GM12878 (cell line): ENCODE measurements around the gene DHX16. TPM values are rescaled to one million over a fixed set of nuclear protein-coding genes. Genes with fewer than 3 reads are reported as not detected.

ENCODE experiments used
- ATAC-seq: fragments of 200-7000 bp; cut with Tn5 transposase; 3 replicates; pipeline ENCODE4 v1.9.1; 2020; ENCODE audit warnings: mild to moderate bottlenecking, moderate library complexity
- BruUV-seq: library from RNA; stranded (reverse); fragments of 400-500 nt; replicated peaks from 2 replicates; lab custom pipeline; 2021; lab: Mats Ljungman, UMichigan
- CTCF ChIA-PET: fragments of 300-600 bp; sonication (Branson Sonifier 250); formaldehyde crosslinking; extraction: SDS; loops from one replicate; lab custom pipeline; 2021; ENCODE audit warnings: inconsistent platforms; lab: Yijun Ruan, JAX
- POLR2A ChIA-PET: fragments of 350-600 bp; formaldehyde crosslinking; extraction: SDS; loops from one replicate; lab custom pipeline; 2021; ENCODE audit warnings: inconsistent platforms; lab: Charles Lee
- RAD21 ChIA-PET: fragments of 300-600 bp; sonication (Branson Sonifier 250); formaldehyde crosslinking; loops from one replicate; lab custom pipeline; 2023; ENCODE audit warnings: antibody characterized with exemption; ENCODE audit not compliant: unreplicated experiment; lab: Charles Lee
- SMC1A ChIA-PET: fragments of 300-600 bp; sonication (Branson Sonifier 250); formaldehyde crosslinking; loops from one replicate; lab custom pipeline; 2023; ENCODE audit not compliant: unreplicated experiment, uncharacterized antibody; lab: Charles Lee
- DNase-seq: peaks from one replicate; pipeline ENCODE4 v3.0.0-alpha.2; 2011; ENCODE audit warnings: low read depth, low spot score
- FAIRE-seq: peaks from 3 replicates; lab custom pipeline; 2011; peaks lifted over from hg19 to GRCh38; lab: Jason Lieb, UNC
- H2AFZ ChIP-seq: 2 replicates; pipeline ENCODE4 v1.6.0; 2011; ENCODE audit warnings: low read depth, low read length, control low read depth; ENCODE audit not compliant: control insufficient read depth
- H3K27ac ChIP-seq: 2 replicates; pipeline ENCODE4 v1.5.1; 2011; ENCODE audit warnings: control low read depth; ENCODE audit not compliant: control insufficient read depth, insufficient read depth
- H3K27me3 ChIP-seq, 2 experiments: replicated peaks in 1 of 2; 2 replicates each; pipeline versions ENCODE4 v1.6.0 to v1.6.1; 2011; ENCODE audit warnings: low read length in 1 of 2; ENCODE audit not compliant: control insufficient read depth in 2 of 2, insufficient read depth in 2 of 2
- H3K36me3 ChIP-seq, 2 experiments: 2 replicates each; pipeline ENCODE4 v1.5.1; 2011; ENCODE audit warnings: low read length in 1 of 2; ENCODE audit not compliant: control insufficient read depth in 2 of 2, insufficient read depth in 2 of 2
- H3K4me1 ChIP-seq: 2 replicates; pipeline ENCODE4 v1.6.1; 2011; ENCODE audit warnings: mild to moderate bottlenecking, low read length, moderate library complexity, mixed read lengths; ENCODE audit not compliant: control insufficient read depth, insufficient read depth
- H3K4me2 ChIP-seq: 2 replicates; pipeline ENCODE4 v1.6.0; 2011; ENCODE audit warnings: control low read depth; ENCODE audit not compliant: control insufficient read depth, insufficient read depth
- H3K4me3 ChIP-seq: fragments of 200-600 bp; sonication (generic); 2 replicates; pipeline ENCODE4 v1.5.1; 2016
- H3K79me2 ChIP-seq: 2 replicates; pipeline ENCODE4 v1.6.0; 2011; ENCODE audit warnings: low read length; ENCODE audit not compliant: control insufficient read depth, insufficient read depth
- H3K9ac ChIP-seq: 2 replicates; pipeline ENCODE4 v1.8.0; 2011; ENCODE audit warnings: low read length, control low read depth, mixed read lengths; ENCODE audit not compliant: control insufficient read depth, insufficient read depth
- H3K9me3 ChIP-seq: replicated peaks from 3 replicates; pipeline ENCODE4 v1.5.1; 2011; ENCODE audit warnings: mild to moderate bottlenecking, low read length; ENCODE audit not compliant: control insufficient read depth, insufficient read depth
- H4K20me1 ChIP-seq: 2 replicates; pipeline ENCODE4 v1.6.0; 2011; ENCODE audit not compliant: control insufficient read depth, insufficient read depth
- BCL11A ChIP-seq: IDR thresholded peaks from 2 replicates; pipeline ENCODE4 v1.6.1; 2011; ENCODE audit warnings: low read depth, low read length
- CREM ChIP-seq: IDR thresholded peaks from 2 replicates; pipeline ENCODE4 v1.6.1; 2014; ENCODE audit warnings: antibody characterized with exemption, low read depth
- IRF4 ChIP-seq: IDR thresholded peaks from 2 replicates; pipeline ENCODE4 v1.6.1; 2011; ENCODE audit warnings: low read depth, low read length
- NFYB ChIP-seq: IDR thresholded peaks from 2 replicates; pipeline ENCODE4 v1.6.1; 2011; ENCODE audit warnings: low read depth, mild to moderate bottlenecking, low read length, improper control_type of control experiment, moderate library complexity; ENCODE audit not compliant: insufficient read depth
- NR2F1 ChIP-seq: fragments of 450-650 bp; conservative IDR thresholded peaks from 2 replicates; pipeline ENCODE4 v1.6.1; 2017; ENCODE audit warnings: mild to moderate bottlenecking
- NRF1 ChIP-seq: conservative IDR thresholded peaks from 2 replicates; pipeline ENCODE4 v1.6.1; 2011; ENCODE audit warnings: mild to moderate bottlenecking, low read depth, low read length, improper control_type of control experiment
- RUNX3 ChIP-seq: IDR thresholded peaks from 2 replicates; pipeline ENCODE4 v1.6.1; 2012; ENCODE audit warnings: low read length, inconsistent platforms
- SUPT20H ChIP-seq: IDR thresholded peaks from 2 replicates; pipeline ENCODE4 v1.6.1; 2011; ENCODE audit warnings: low read depth, mild to moderate bottlenecking, low read length, moderate library complexity, borderline replicate concordance; ENCODE audit not compliant: control insufficient read depth
- ZNF24 ChIP-seq: fragments of 450-650 bp; IDR thresholded peaks from 2 replicates; pipeline ENCODE4 v1.6.1; 2017; ENCODE audit warnings: antibody characterized with exemption, mild to moderate bottlenecking
- WGBS: methylation state at CpG from one replicate; pipeline ENCODE4 v1.1.6; 2016; ENCODE audit warnings: low lambda C conversion rate; ENCODE audit not compliant: insufficient replicate concordance, insufficient coverage; ENCODE audit errors: missing lambda C conversion rate; 5-methylcytosine and 5-hydroxymethylcytosine counted together
- in situ Hi-C: fragments of 300-500 bp; cut with MboI; formaldehyde crosslinking; loops from 9 replicates; pipeline ENCODE4 v1.14.3; 2018; ENCODE audit warnings: mixed read lengths
- intact Hi-C: fragments of 100-400 bp; cut with micrococcal nuclease; formaldehyde crosslinking; loops from one replicate; pipeline ENCODE4 v1.14.2; 2022; ENCODE audit not compliant: unreplicated experiment
- polyA plus RNA-seq, 11 experiments: library from polyadenylated mRNA; depleted of rRNA in 4 of 11; unstranded in 6 of 11; stranded (reverse) in 5 of 11; fragments of >200 nt; fragmentation: Nextera tagmentation in 4 of 11; fragmentation: Illumina TruSeq in 1 of 11; extraction: Ambion mirVana in 4 of 11; extraction: Trizol in 1 of 11; gene quantifications; 1 replicate in 1 of 11; 2 replicates in 10 of 11; pipeline versions ENCODE4 v1.2.1 to v1.2.3, GENCODE V29; 2011 to 2016; ENCODE audit warnings: inconsistent platforms in 2 of 11, missing spikeins in 2 of 11, low read depth in 1 of 11
- total RNA-seq, 4 experiments: library from RNA; depleted of rRNA in 3 of 4; stranded (reverse); fragments of >200 nt in 3 of 4; fragmentation: Illumina TruSeq in 1 of 4; extraction: Trizol in 1 of 4; gene quantifications; 2 replicates each; pipeline versions ENCODE4 v1.2.1 to v1.2.3, GENCODE V29; 2013 to 2021
- TF ChIP-seq, protein P1 (sequence below): fragments of 450-650 bp; IDR thresholded peaks from 2 replicates; pipeline ENCODE4 v1.6.1; 2017; ENCODE audit warnings: borderline replicate concordance
- TF ChIP-seq, protein P2 (sequence below): fragments of 450-650 bp; IDR thresholded peaks from 2 replicates; pipeline ENCODE4 v1.6.1; 2017; ENCODE audit warnings: mild to moderate bottlenecking, moderate library complexity
- TF ChIP-seq, protein P3 (sequence below): IDR thresholded peaks from 2 replicates; pipeline ENCODE4 v1.6.1; 2012; ENCODE audit warnings: low read length, inconsistent platforms
- TF ChIP-seq, protein P4 (sequence below): fragments of 450-650 bp; IDR thresholded peaks from 2 replicates; pipeline ENCODE4 v1.6.1; 2017; ENCODE audit warnings: mild to moderate bottlenecking, moderate library complexity

Gene DHX16
- total and polyA plus RNA-seq, 10 of the 15 experiments (the other 5 are each of a cell fraction or from before 2014, with no cell fraction given), result 10.1 to 41.4 (median 38.3) TPM

DNA sequence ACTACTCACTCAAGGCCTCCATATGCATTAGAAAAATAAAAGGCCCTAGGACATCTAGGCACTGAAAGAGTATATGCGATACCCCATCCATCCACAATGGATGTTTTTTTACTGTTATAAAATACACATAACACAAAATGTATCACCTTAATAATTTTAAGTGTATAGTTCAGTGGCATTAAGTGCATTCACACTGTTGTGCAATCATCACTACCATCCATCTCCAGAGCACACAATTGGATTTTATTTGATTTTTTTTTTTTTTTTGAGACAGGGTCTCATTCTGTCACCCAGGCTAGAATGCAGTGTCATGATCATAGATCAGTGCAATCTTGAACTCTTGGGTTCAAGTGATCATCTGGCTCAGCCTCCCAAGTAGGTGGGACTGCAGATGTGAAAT is 41.5 kb upstream of the DHX16 start:
- H3K27ac ChIP-seq, result no peak overlapping the region
- peaks cover 26% of the 10 kb centered on the region for H3K4me1 ChIP-seq
- H4K20me1 ChIP-seq, result no peaks in the 10 kb centered on the region
- H3K9me3 ChIP-seq, result no peaks in the 10 kb centered on the region
- H3K79me2 ChIP-seq, result peaks cover 29% of the 10 kb centered on the region
- in situ Hi-C loops, result no loop called here
- BruUV-seq, result no TSS peak
- POLR2A ChIA-PET, result interaction anchor here (0.6 to 11.6 kb wide), 3 partner anchors 24 to 62 kb away, joined by 3 to 200 read pairs (median 167); partner anchors contain the start of gene NRM
- peaks cover 6 to 7% of the 10 kb centered on the region in 2 experiments; a peak in 3 of 4 replicates for H3K36me3 ChIP-seq
- no peak overlapping the region for H3K9ac ChIP-seq
- no peak overlapping the region for H3K4me2 ChIP-seq
- DNase-seq (no peak), ATAC-seq (no peak), FAIRE-seq (no peak)
- WGBS, result 90% methylated on average over 1 of the region's 1 CpG
- CTCF ChIA-PET, result interaction anchor here (22.7 kb wide), 1 partner anchor 33 kb away, joined by 487 read pairs; no protein-coding TSS in a partner anchor
- no peaks in the 10 kb centered on the region for H3K27me3 ChIP-seq
- RAD21 ChIA-PET, result interaction anchor here (8.8 kb wide), 1 partner anchor 24 kb away, joined by 114 read pairs; the partner anchor contains the start of gene NRM
- no peak overlapping the region for H3K4me3 ChIP-seq
- no peak overlapping the region for H2AFZ ChIP-seq
- SMC1A ChIA-PET, result interaction anchor here (1.0 to 6.8 kb wide), 3 partner anchors 13 to 32 kb away, joined by 3 to 73 read pairs (median 3); partner anchors contain the start of gene NRM
- intact Hi-C loops, result no loop called here
- TF ChIP-seq IRF4 (no peak), RUNX3 (no peak), SUPT20H (no peak), BCL11A (no peak), NRF1 (no peak), NR2F1 (no peak), ZNF24 (no peak), NFYB (no peak), CREM (no peak)
- TF ChIP-seq, protein P1, sequence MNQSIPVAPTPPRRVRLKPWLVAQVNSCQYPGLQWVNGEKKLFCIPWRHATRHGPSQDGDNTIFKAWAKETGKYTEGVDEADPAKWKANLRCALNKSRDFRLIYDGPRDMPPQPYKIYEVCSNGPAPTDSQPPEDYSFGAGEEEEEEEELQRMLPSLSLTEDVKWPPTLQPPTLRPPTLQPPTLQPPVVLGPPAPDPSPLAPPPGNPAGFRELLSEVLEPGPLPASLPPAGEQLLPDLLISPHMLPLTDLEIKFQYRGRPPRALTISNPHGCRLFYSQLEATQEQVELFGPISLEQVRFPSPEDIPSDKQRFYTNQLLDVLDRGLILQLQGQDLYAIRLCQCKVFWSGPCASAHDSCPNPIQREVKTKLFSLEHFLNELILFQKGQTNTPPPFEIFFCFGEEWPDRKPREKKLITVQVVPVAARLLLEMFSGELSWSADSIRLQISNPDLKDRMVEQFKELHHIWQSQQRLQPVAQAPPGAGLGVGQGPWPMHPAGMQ, result no peak
- TF ChIP-seq, protein P2, sequence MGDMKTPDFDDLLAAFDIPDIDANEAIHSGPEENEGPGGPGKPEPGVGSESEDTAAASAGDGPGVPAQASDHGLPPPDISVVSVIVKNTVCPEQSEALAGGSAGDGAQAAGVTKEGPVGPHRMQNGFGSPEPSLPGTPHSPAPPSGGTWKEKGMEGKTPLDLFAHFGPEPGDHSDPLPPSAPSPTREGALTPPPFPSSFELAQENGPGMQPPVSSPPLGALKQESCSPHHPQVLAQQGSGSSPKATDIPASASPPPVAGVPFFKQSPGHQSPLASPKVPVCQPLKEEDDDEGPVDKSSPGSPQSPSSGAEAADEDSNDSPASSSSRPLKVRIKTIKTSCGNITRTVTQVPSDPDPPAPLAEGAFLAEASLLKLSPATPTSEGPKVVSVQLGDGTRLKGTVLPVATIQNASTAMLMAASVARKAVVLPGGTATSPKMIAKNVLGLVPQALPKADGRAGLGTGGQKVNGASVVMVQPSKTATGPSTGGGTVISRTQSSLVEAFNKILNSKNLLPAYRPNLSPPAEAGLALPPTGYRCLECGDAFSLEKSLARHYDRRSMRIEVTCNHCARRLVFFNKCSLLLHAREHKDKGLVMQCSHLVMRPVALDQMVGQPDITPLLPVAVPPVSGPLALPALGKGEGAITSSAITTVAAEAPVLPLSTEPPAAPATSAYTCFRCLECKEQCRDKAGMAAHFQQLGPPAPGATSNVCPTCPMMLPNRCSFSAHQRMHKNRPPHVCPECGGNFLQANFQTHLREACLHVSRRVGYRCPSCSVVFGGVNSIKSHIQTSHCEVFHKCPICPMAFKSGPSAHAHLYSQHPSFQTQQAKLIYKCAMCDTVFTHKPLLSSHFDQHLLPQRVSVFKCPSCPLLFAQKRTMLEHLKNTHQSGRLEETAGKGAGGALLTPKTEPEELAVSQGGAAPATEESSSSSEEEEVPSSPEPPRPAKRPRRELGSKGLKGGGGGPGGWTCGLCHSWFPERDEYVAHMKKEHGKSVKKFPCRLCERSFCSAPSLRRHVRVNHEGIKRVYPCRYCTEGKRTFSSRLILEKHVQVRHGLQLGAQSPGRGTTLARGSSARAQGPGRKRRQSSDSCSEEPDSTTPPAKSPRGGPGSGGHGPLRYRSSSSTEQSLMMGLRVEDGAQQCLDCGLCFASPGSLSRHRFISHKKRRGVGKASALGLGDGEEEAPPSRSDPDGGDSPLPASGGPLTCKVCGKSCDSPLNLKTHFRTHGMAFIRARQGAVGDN, result no peak
- TF ChIP-seq, protein P3, sequence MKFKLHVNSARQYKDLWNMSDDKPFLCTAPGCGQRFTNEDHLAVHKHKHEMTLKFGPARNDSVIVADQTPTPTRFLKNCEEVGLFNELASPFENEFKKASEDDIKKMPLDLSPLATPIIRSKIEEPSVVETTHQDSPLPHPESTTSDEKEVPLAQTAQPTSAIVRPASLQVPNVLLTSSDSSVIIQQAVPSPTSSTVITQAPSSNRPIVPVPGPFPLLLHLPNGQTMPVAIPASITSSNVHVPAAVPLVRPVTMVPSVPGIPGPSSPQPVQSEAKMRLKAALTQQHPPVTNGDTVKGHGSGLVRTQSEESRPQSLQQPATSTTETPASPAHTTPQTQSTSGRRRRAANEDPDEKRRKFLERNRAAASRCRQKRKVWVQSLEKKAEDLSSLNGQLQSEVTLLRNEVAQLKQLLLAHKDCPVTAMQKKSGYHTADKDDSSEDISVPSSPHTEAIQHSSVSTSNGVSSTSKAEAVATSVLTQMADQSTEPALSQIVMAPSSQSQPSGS, result no peak
- TF ChIP-seq, protein P4, sequence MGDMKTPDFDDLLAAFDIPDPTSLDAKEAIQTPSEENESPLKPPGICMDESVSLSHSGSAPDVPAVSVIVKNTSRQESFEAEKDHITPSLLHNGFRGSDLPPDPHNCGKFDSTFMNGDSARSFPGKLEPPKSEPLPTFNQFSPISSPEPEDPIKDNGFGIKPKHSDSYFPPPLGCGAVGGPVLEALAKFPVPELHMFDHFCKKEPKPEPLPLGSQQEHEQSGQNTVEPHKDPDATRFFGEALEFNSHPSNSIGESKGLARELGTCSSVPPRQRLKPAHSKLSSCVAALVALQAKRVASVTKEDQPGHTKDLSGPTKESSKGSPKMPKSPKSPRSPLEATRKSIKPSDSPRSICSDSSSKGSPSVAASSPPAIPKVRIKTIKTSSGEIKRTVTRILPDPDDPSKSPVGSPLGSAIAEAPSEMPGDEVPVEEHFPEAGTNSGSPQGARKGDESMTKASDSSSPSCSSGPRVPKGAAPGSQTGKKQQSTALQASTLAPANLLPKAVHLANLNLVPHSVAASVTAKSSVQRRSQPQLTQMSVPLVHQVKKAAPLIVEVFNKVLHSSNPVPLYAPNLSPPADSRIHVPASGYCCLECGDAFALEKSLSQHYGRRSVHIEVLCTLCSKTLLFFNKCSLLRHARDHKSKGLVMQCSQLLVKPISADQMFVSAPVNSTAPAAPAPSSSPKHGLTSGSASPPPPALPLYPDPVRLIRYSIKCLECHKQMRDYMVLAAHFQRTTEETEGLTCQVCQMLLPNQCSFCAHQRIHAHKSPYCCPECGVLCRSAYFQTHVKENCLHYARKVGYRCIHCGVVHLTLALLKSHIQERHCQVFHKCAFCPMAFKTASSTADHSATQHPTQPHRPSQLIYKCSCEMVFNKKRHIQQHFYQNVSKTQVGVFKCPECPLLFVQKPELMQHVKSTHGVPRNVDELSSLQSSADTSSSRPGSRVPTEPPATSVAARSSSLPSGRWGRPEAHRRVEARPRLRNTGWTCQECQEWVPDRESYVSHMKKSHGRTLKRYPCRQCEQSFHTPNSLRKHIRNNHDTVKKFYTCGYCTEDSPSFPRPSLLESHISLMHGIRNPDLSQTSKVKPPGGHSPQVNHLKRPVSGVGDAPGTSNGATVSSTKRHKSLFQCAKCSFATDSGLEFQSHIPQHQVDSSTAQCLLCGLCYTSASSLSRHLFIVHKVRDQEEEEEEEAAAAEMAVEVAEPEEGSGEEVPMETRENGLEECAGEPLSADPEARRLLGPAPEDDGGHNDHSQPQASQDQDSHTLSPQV, result no peak
